GM06990 (cell line): ENCODE data around the gene CDC42BPB.

Source experiments
- DNase-seq: peaks from one replicate; pipeline ENCODE4 v3.0.0-alpha.2; 2011; ENCODE audit not compliant: insufficient read length; ENCODE audit errors: extremely low read depth
- H3K27me3 ChIP-seq: replicated peaks from 2 replicates; pipeline ENCODE4 v1.6.0; 2011; ENCODE audit warnings: low read length; ENCODE audit not compliant: control insufficient read depth, insufficient read depth
- H3K36me3 ChIP-seq: 2 replicates; pipeline ENCODE4 v1.5.1; 2011; ENCODE audit warnings: low read length; ENCODE audit not compliant: control insufficient read depth, insufficient read depth
- H3K4me3 ChIP-seq: replicated peaks from 2 replicates; pipeline ENCODE4 v1.5.1; 2011; ENCODE audit warnings: low read depth, mild to moderate bottlenecking, control low read depth, low read length
- TF ChIP-seq, protein P1 (sequence below): IDR thresholded peaks from 2 replicates; pipeline ENCODE4 v1.5.1; 2011; ENCODE audit warnings: low read length, control low read depth, mild to moderate bottlenecking, inconsistent platforms; ENCODE audit not compliant: insufficient read depth, poor library complexity, severe bottlenecking

CDC42BPB gene

GRCh38 chr14:102938191-102938590 lies 119.2 kb downstream of the CDC42BPB start:
- TF ChIP-seq, protein P1, sequence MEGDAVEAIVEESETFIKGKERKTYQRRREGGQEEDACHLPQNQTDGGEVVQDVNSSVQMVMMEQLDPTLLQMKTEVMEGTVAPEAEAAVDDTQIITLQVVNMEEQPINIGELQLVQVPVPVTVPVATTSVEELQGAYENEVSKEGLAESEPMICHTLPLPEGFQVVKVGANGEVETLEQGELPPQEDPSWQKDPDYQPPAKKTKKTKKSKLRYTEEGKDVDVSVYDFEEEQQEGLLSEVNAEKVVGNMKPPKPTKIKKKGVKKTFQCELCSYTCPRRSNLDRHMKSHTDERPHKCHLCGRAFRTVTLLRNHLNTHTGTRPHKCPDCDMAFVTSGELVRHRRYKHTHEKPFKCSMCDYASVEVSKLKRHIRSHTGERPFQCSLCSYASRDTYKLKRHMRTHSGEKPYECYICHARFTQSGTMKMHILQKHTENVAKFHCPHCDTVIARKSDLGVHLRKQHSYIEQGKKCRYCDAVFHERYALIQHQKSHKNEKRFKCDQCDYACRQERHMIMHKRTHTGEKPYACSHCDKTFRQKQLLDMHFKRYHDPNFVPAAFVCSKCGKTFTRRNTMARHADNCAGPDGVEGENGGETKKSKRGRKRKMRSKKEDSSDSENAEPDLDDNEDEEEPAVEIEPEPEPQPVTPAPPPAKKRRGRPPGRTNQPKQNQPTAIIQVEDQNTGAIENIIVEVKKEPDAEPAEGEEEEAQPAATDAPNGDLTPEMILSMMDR = no peak
- no peaks in the 10 kb centered on the region for H3K27me3 ChIP-seq
- no peaks in the 10 kb centered on the region; the same call in none of the 2 replicates for H3K36me3 ChIP-seq
- H3K4me3 ChIP-seq = no peak overlapping the region
- no peak for DNase-seq

GRCh38 chr14:102937331-102938175 lies 119.8 kb downstream of the CDC42BPB start:
- TF ChIP-seq, protein P1 = no peak
- Histone ChIP-seq H3K36me3 (no peaks in the 10 kb centered on the region; the same call in none of the 2 replicates), H3K4me3 (no peak overlapping the region), H3K27me3 (no peaks in the 10 kb centered on the region)
- no peak for DNase-seq

GRCh38 chr14:102935756-102936155 lies 121.6 kb downstream of the CDC42BPB start:
- H3K36me3 ChIP-seq = no peaks in the 10 kb centered on the region; the same call in 1 of the 2 replicates
- DNase-seq = no peak
- TF ChIP-seq, protein P1 = no peak

DNA sequence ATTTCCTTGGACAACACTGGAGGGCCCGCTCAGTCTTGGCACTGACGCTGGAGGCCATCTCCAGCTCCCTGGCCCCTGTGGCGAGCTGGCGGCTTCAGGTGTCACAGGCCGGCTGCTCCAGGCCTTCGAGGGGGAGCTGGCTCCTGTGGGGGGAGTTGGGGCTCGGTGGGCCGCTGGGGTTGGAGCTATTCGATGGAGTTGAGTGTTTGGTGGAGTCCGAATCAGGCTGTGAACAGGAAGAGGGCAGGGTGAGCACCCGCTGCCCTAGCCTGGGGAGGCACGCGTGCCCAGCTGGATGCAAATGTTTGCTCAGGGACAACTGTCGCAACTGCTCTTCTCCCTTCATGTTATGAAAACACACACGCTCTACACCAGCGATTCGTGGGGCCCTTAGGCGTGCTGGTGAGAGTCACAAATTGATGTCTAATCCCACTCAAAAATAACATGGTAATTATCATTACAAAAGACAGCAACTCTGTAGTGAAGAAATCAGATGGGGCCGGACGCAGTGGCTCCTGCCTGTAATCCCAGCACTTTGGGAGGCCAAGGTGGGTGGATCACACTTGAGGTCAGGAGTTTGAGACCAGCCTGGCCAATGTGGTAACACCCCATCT lies 123.6 kb downstream of the CDC42BPB start:
- DNase-seq = no peak
- H3K4me3 ChIP-seq = no peak overlapping the region
- H3K27me3 ChIP-seq = no peaks in the 10 kb centered on the region; the same call in 1 of the 2 replicates
- no peaks in the 10 kb centered on the region; the same call in 1 of the 2 replicates for H3K36me3 ChIP-seq
- TF ChIP-seq, protein P1 = no peak

More at GRCh38 chr14:102935756-102936155, 121.6 kb downstream of the CDC42BPB start:
- H3K27me3 ChIP-seq = no peaks in the 10 kb centered on the region; the same call in 1 of the 2 replicates
- H3K4me3 ChIP-seq = no peak overlapping the region

DNA sequence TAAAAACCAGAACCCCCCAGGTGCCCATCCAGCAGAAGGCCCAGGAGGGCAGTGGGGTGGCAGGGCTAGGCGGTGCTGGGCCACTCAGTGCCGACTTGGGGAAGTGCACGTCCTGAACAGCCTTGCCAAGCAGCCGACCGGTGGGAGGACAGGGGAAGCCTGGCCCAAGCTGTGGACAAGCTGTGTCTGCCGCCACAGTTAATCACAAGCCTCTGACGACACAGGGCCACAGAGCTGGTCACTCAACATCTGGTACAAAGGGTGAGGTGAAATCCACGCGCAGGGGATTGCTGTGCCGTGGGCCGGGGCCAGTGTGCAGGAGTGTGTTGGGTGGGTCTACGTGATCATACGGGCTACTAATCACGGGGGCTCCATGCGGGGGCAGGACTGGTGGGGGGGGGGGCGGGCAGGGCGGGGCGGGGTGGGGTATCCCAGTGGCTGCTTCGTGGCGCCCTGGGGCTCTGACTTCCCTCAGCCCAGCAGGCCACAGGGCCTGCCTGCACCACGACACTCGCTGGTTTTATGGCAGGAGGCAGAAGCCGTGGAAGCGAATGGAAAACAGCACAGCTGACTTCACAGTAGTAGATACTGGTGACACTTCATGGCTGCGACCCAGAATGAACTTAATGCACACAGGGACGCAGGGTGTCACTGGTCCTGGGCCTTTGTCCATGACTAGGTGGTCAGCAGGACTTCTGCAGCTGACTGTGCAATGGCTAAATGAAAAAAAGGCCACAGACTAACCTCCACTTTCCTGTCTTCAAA lies 124.7 kb downstream of the CDC42BPB start:
- no peaks in the 10 kb centered on the region; the same call in 1 of the 2 replicates for H3K27me3 ChIP-seq
- no peaks in the 10 kb centered on the region; the same call in 1 of the 2 replicates for H3K36me3 ChIP-seq
- no peak for DNase-seq
- TF ChIP-seq, protein P1 = no peak
- H3K4me3 ChIP-seq = no peak overlapping the region
